ENCODE data around the gene POU2F3. TPM values are rescaled to one million over a fixed set of nuclear protein-coding genes. Genes with fewer than 3 reads are reported as not detected.

Gene POU2F3
- total and polyA plus RNA-seq, 2 of the 8 experiments (the other 6 are each of a cell fraction or from before 2014, with no cell fraction given) = 1.0 to 2.1 TPM

- no peak overlapping the region for H3K4me3 ChIP-seq (ENCODE audit: extremely low read depth in 1 of 4, insufficient read depth in 2 of 4, low read depth in 3 of 4, low read length in 4 of 4)
- H3K4ac ChIP-seq (replicated peaks; ENCODE audit: insufficient read length, low read depth, low read length) = no peak overlapping the region
- no peak overlapping the region for H3K23ac ChIP-seq (ENCODE audit: insufficient read length)
- no peaks in the 10 kb centered on the region for H3K9me3 ChIP-seq (ENCODE audit: insufficient read depth in 2 of 2, low read depth in 1 of 2, low read length in 1 of 2)
- H4K5ac ChIP-seq (ENCODE audit: insufficient read length, low read depth, low read length) = no peak overlapping the region
- H3K14ac ChIP-seq (ENCODE audit: insufficient read length) = no peak overlapping the region
- H2BK20ac ChIP-seq (ENCODE audit: low read length) = no peak overlapping the region
- no peak overlapping the region for H3K27ac ChIP-seq (ENCODE audit: low read depth, low read length)
- H3K56ac ChIP-seq (replicated peaks; ENCODE audit: insufficient read length, low read depth, low read length) = no peak overlapping the region
- no peak overlapping the region for H3K18ac ChIP-seq (ENCODE audit: extremely low read depth, low read length)
- H3K27me3 ChIP-seq (replicated peaks in 1 of 4; ENCODE audit: control insufficient read depth in 3 of 4, extremely low read depth in 1 of 4, insufficient read depth in 3 of 4, low read length in 3 of 4) = peaks cover 0 to 8% (median 2%) of the 10 kb centered on the region in 4 experiments; a peak in 3 of 7 replicates
- H3K4me1 ChIP-seq (replicated peaks in 1 of 4; ENCODE audit: control insufficient read depth in 3 of 4, insufficient read depth in 4 of 4, low read length in 3 of 4) = peaks cover 0 to 4% (median under 1%) of the 10 kb centered on the region in 4 experiments; a peak in 3 of 7 replicates
- no peaks in the 10 kb centered on the region for H3K79me2 ChIP-seq (ENCODE audit: control insufficient read depth in 1 of 2, insufficient read depth in 2 of 2, low read length in 2 of 2)
- 87% methylated on average over 5 of the region's 5 CpGs; no CpG with 5 or more reads in 1 of the 2 experiments for WGBS, 2 experiments (ENCODE audit: extremely low coverage in 1 of 2, insufficient coverage in 1 of 2, insufficient read length in 1 of 2, insufficient replicate concordance in 2 of 2, low coverage in 1 of 2, low lambda C conversion rate in 2 of 2, missing lambda C conversion rate in 1 of 2)
- no peak for FAIRE-seq
- no peak overlapping the region for H2BK12ac ChIP-seq (ENCODE audit: low read depth, low read length)
- no peak overlapping the region for H3K4me2 ChIP-seq (ENCODE audit: insufficient read depth in 1 of 2, low read depth in 2 of 2, low read length in 2 of 2)
- H2AFZ ChIP-seq (ENCODE audit: low read length) = no peak overlapping the region
- DNase-seq (ENCODE audit: low read depth in 1 of 2, low spot score in 2 of 2) = no peak
- no peaks in the 10 kb centered on the region for H4K20me1 ChIP-seq (replicated peaks in 1 of 2; ENCODE audit: control insufficient read depth in 1 of 2, insufficient read depth in 2 of 2, low read length in 2 of 2)
- no peak overlapping the region for H2BK15ac ChIP-seq (ENCODE audit: low read length)
- H2AK5ac ChIP-seq (ENCODE audit: low read depth, low read length) = no peak overlapping the region
- H3K23me2 ChIP-seq (ENCODE audit: low read depth, low read length) = no peaks in the 10 kb centered on the region
- H4K91ac ChIP-seq (replicated peaks; ENCODE audit: insufficient read length, low read length) = no peak overlapping the region
- ChIA-PET POLR2A (ENCODE audit: partially characterized antibody) (interaction anchor here (1.1 kb wide), 1 partner anchor 10 kb away, joined by 4 read pairs; no protein-coding TSS in a partner anchor), CTCF (ENCODE audit: partially characterized antibody) (interaction anchor here (0.6 to 41.2 kb wide), 12 partner anchors 10 to 1545 kb away, joined by 3 to 1412 read pairs (median 86); partner anchors contain the start of genes OAF and POU2F3)
- H2BK5ac ChIP-seq (ENCODE audit: low read depth, low read length) = no peak overlapping the region
- H4K8ac ChIP-seq (ENCODE audit: extremely low read depth, insufficient read depth, low read length) = no peak overlapping the region; the same call in 1 of the 2 replicates
- H3K9ac ChIP-seq (replicated peaks in 1 of 4; ENCODE audit: extremely low read depth in 1 of 4, low read depth in 3 of 4, low read length in 3 of 4) = no peak overlapping the region
- no peaks in the 10 kb centered on the region for H3K36me3 ChIP-seq (ENCODE audit: control insufficient read depth in 2 of 4, insufficient read depth in 4 of 4, low read length in 3 of 4)
- H3K79me1 ChIP-seq (ENCODE audit: low read depth, low read length) = no peaks in the 10 kb centered on the region
- H2BK120ac ChIP-seq (replicated peaks; ENCODE audit: low read depth, low read length) = no peak overlapping the region
- TF ChIP-seq CHD2 (IDR thresholded peaks at IDR 0.05; ENCODE audit: low read length) = no peak
- TF ChIP-seq CEBPB (IDR thresholded peaks at IDR 0.05; ENCODE audit: low read depth, low read length) = no peak
- no peak for TF ChIP-seq POU5F1 (IDR thresholded peaks at IDR 0.05; ENCODE audit: low read depth, low read length)
- TF ChIP-seq BCL11A (IDR thresholded peaks at IDR 0.05; ENCODE audit: low read depth in 2 of 2, low read length in 2 of 2) = no peak
- TF ChIP-seq JUND (IDR thresholded peaks at IDR 0.05; ENCODE audit: low read length) = no peak
- no peak for TF ChIP-seq GTF2F1 (IDR thresholded peaks at IDR 0.05; ENCODE audit: borderline replicate concordance, low read depth, low read length)
- no peak for TF ChIP-seq EP300 (IDR thresholded peaks at IDR 0.05; ENCODE audit: borderline replicate concordance in 1 of 2, low read depth in 2 of 2, low read length in 2 of 2)
- no peak for TF ChIP-seq CTCF (IDR thresholded peaks at IDR 0.05; ENCODE audit: control extremely low read depth in 1 of 3, insufficient read depth in 1 of 3, low read depth in 1 of 3, low read length in 3 of 3)
- no peak for TF ChIP-seq ZNF274 (IDR thresholded peaks at IDR 0.05; ENCODE audit: borderline replicate concordance, extremely low read depth, low read length)
- TF ChIP-seq SAP30 (IDR thresholded peaks at IDR 0.05; ENCODE audit: insufficient read depth, insufficient replicate concordance, low read length) = no peak
- TF ChIP-seq CBX8 (IDR thresholded peaks at IDR 0.05; ENCODE audit: borderline replicate concordance, low read depth, low read length) = no peak
Measured at GRCh38 chr11:120226242-120226641, 13.7 kb upstream of the POU2F3 start.
